NCI-H2196 (cell line): ENCODE measurements around the gene GCAT.
A peak's percentile ranks its signal among the peaks of the same experiment; 100 is the strongest.
"Not testable (repeated sequence)": the region's sequence is repeated elsewhere in the genome, so short reads cannot be mapped to it uniquely, and the experiment has no call there.

Experiments used
- DNase-seq: peaks from one replicate; lab custom pipeline; 2025; ENCODE audit not compliant: unreplicated experiment; lab: John Stamatoyannopoulos, UW

GCAT gene

DNA sequence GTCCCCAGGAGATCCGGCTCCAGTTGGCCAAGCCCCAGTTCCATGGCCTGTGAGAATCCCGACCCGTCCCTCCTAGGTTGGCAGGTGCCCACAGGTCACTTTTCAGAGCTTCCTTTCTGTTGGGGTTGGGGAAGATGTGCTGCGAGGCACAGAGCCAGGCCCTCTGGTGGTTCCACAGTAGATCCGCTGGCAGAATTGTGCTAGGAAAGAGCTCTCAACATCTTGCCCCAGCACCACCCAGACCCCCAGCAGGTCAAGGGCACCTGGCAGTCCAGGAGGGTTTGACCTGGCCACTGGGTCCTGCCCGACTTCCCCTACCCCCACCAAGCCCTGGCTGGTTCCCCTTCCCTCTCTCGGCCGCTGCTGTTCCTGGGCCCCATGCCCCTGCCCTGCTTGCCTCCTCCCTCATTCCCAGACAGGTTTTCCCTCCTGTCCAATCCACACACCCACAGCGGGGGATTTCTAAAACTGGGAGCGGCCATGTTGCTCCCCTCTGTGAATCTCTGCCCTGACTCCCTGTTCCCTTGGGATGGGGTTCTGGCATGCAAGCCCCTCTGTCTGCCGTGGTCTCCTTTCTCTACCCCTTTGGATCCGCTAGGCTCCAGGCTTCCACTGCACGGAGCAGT is 26.2 kb upstream of the GCAT start:
- DNase-seq: no peak

GRCh38 chr22:37782340-37783168 is 25.2 kb upstream of the GCAT start:
- DNase-seq: no peak

DNA sequence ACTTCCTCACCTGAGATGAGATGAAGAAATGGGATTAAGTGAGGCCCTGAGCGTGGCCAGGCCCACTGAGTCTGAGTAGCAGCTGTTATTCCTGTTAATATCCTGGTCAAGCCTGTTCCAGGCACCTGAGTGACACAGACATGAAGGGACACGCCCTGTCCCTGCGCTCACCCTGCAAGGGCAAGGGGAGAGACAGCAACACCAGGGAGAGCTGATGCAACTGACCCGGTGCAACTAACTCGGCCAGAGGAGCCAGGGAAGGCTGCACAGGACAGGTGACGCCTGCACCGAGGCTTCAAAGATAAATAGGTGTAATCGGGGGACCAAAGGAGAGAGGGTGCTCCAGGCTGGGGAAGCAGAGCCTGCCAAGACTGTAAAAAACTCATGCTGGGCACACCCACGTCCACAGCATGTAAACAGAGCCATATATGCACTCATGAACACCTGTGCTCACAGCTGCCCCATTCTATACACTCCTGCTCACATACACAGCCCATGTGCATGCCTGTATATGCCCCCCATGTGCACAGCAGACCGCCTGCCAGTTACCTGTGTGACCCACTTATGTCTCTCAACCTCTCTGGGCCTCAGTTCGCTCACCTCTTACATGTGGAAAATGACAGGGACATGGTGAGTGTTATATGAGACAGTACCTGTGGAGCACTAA is 22.8 kb upstream of the GCAT start:
- DNase-seq: no peak

- DNase-seq: no peak
Observed at GRCh38 chr22:37790234-37790633, 17.5 kb upstream of the GCAT start.

GRCh38 chr22:37792494-37792893 is 15.2 kb upstream of the GCAT start:
- DNase-seq: no peak

- no peak for DNase-seq
Observed at GRCh38 chr22:37794376-37794775, 13.4 kb upstream of the GCAT start.

GRCh38 chr22:37796079-37796478 is 11.7 kb upstream of the GCAT start:
- no peak for DNase-seq

DNA sequence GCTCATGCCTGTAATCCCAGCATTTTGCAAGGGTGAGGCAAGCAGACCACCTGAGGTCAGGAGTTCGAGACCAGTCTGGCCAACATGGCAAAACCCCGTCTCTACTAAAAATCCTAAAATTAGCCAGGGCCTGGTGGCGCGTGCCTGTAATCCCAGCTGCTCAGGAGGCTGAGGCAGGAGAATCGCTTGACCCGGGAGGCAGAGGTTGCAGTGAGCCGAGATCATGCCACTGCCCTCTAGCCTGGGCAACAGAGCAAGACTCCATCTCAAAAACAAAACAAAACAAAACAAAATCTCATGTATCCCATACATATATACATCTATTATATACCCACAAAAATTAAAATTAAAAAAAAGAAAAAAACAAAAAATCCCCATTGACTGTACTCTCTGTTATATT is 10.5 kb upstream of the GCAT start:
- not testable (repeated sequence) for DNase-seq

DNA sequence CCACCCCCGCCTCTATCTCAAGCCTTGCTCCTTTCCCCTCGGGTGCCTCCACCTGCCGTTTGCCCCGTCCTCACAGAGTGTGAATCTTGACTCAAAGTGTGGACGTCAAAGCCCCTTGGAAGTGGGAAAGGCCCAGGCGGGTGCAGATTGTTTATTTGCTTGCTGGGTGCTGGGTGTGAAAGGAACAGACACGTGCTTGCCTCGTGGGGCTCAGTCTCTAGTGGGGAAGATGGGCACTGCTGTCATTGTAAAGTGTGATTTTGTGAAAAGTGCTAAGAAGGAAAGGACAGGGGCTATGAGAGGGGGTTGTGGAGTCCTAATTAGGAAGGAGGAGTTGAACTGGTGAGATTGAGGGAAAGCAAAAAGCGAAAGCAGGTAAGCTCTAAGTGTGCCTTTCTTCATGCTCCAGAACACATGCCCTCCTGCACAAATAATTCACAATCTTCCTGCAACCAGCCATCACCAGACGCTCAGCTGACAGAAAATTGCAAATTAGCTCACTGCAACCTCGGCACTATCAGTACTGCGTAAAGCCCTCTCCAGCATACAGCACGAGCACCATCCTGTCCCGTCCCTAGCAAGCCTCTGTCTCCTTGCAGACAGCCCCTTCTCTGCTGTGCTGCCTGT is 9.7 kb upstream of the GCAT start:
- DNase-seq: no peak

DNA sequence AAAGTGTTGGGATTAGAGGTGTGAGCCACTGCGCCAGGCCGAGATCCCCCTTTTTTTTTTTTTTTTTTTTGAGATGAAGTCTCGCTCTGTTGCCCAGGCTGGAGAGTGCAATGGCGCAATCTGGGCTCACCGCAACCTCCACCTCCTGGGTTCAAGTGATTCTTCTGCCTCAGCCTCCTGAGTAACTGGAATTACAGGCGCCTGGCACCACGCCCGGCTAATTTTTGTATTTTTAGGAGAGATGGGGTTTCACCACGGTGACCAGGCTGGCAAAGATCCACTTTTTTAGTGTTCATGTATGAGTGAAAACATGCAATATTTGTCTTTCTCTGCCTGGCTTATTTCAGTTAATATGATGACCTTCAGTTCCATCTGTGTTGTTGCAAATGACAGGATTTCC is 7.8 kb upstream of the GCAT start:
- peak; percentile 18 for DNase-seq

GRCh38 chr22:37801946-37802309 is 5.8 kb upstream of the GCAT start:
- DNase-seq: no peak

DNA sequence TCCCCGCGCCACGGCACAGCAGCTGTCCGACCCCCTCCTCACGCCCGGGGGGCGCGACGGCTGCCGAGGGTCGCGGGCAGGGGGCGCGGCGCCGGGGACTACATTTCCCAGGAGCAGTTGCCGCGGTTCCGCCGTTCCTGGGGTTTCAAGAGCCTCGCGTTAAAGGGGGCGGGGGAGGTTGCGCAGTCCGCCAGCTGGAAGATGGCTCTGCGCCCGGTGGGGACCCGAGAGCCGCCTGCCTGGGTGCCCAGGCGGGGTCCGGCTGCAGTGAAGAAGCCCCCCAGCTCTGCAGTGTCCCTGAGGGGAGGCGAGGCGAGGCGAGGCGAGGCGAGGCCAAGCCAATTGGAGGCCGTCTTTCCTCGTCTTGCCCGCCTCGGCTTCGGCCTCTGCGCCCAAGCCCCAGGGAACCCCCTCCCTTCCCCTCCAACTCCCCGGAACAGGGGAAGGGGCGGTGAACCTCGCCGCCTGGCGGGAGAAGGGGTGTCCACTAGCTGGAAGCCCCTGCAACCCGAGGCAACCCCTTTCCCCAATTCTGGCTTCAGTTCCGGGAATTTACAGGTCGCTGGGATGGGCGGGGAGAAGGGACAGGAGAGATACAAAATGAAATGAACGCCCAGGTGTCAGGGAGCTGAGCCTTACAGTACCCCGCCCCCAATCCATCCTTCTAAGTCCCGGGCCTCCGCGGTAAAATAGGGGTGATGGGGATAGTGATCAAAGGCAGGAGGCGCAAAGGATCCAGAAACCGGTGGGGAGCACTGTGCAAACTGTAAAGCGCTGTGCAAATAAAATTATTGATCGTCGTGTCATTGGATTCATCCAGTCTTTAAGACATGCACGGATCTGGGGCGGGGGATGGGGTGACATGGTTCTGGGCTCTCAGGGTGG is 5.2 kb upstream of the GCAT start:
- peak; percentile 29 for DNase-seq

DNA sequence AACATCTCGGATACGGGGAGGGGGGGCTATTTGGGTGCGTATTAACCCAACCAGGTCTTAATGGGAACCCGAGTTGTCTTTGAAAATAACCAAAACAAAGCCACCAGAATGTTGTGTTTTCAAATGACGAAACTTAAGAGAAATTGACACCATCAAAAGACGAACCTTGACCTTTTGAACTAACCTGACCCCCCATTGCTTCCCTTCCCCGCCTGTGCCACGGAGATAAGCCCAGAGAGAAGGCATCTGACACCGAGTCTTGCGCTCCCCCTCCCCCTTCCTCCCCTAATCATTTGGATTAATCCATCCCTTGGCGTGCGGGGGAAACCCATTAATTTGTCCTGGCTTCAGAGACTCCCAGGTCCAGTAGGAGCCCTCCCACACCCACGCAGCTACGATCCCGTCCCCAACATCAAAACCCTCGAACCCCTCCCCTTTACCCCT is 4.5 kb upstream of the GCAT start:
- DNase-seq: no peak

DNA sequence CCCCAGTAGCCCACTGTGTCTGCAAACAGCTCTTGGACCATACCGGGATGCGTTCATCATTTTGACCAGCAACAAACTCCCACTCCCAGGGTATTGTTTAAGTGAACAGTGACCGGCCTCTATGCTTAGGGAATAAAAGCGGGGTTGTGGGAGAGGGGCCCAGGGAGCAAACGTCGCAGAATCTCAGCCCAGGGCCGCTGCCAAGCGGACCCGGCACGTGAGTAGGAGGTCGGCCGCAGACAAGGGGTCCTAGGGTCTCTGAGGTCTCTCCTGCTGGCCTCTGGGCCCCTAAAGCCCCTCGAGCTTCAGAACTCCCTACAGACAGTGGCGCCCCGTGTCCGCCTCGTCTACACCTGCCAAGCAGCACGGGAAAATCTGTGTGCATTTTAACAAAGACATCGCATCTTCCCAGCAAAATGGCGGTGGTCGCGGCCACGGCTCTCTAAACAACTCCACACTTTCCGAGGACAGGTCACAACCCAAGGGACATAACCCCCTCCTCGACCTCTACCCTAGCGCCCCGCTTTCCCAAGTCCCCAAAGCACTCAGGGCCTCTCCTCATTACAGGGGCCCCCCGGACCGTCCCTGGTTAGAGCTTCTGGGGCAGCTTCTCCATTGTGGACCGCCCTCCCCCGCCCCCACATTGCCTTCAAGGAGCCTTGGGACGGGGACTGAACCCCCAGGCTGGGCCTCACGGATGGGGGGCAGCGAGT is 3.9 kb upstream of the GCAT start:
- DNase-seq: no peak

DNA sequence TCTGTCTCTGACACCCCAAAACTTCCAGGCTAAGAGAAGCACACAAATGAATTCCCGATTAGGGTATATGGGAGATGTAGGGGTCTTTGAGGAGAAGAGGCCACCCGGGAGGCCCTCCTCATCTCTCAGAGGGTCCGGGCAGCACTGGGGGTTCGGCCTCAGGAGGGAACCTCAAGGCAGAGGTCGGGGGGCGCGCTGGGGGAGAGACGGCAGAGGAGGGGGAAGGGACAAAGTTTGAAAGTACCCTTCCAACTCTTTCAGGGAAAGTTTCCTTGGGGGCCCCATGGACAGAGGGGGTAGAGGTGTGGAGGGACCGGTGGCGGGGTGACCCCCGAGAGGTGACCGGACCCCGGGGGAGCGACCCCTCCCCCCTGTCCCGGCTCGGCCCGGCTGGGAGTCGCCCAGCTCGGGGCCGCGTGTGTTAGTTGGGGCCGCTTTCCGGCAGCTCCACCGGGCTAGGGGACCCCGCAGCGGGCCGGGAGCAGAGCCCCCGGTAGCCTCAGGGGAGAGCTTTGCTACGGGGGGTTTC is 3.3 kb upstream of the GCAT start:
- DNase-seq: no peak

- peak; percentile 70 for DNase-seq
Observed at GRCh38 chr22:37804881-37805809, 2.6 kb upstream of the GCAT start.

DNA sequence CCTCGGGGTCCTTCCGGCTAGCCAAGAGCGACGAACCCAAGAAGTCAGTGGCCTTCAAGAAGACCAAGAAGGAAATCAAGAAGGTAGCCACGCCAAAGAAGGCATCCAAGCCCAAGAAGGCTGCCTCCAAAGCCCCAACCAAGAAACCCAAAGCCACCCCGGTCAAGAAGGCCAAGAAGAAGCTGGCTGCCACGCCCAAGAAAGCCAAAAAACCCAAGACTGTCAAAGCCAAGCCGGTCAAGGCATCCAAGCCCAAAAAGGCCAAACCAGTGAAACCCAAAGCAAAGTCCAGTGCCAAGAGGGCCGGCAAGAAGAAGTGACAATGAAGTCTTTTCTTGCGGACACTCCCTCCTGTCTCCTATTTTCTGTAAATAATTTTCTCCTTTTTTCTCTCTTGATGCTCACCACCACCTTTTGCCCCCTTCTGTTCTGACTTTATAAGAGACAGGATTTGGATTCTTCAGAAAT is 1.9 kb upstream of the GCAT start:
- DNase-seq: no peak
